Neuronal stem cell (in vitro differentiated cells): ENCODE data around the gene SCIN.
"Not testable (repeated sequence)": the region's sequence is repeated elsewhere in the genome, so short reads cannot be mapped to it uniquely, and the experiment has no call there.

ENCODE experiments used
- DNase-seq: peaks from one replicate; pipeline ENCODE4 v3.0.0-alpha.2; 2013; ENCODE audit warnings: low spot score
- H2AFZ ChIP-seq: one replicate; pipeline ENCODE4 v1.6.1; 2013; ENCODE audit warnings: mild to moderate bottlenecking, low read length, inconsistent platforms
- H2AK5ac ChIP-seq: 2 replicates; pipeline ENCODE4 v1.6.1; 2013; ENCODE audit warnings: low read depth, mild to moderate bottlenecking, inconsistent platforms, low read length, moderate library complexity, mixed read lengths
- H2BK120ac ChIP-seq: 2 replicates; pipeline ENCODE4 v1.6.1; 2013; ENCODE audit warnings: low read depth, mild to moderate bottlenecking, inconsistent platforms, low read length, moderate library complexity, mixed read lengths
- H2BK12ac ChIP-seq: one replicate; pipeline ENCODE4 v1.6.1; 2013; ENCODE audit warnings: low read length, inconsistent platforms
- H2BK15ac ChIP-seq: 2 replicates; pipeline ENCODE4 v1.6.1; 2013; ENCODE audit warnings: mild to moderate bottlenecking, low read length, inconsistent platforms, mixed read lengths
- H2BK5ac ChIP-seq: one replicate; pipeline ENCODE4 v1.6.1; 2013; ENCODE audit warnings: inconsistent platforms, mild to moderate bottlenecking, low read length, moderate library complexity
- H3K14ac ChIP-seq: one replicate; pipeline ENCODE4 v1.6.1; 2013; ENCODE audit warnings: low read length, inconsistent platforms
- H3K18ac ChIP-seq: 2 replicates; pipeline ENCODE4 v1.6.1; 2013; ENCODE audit warnings: low read length, inconsistent platforms
- H3K23ac ChIP-seq: 2 replicates; pipeline ENCODE4 v1.6.1; 2013; ENCODE audit warnings: low read depth, mild to moderate bottlenecking, mixed read lengths, low read length, inconsistent platforms; ENCODE audit not compliant: poor library complexity
- H3K27ac ChIP-seq: replicated peaks from 3 replicates; pipeline ENCODE4 v1.5.1; 2013; ENCODE audit warnings: low read length, inconsistent platforms
- H3K27me3 ChIP-seq, 3 experiments: 2 replicates each; pipeline ENCODE4 v1.6.1; 2013; ENCODE audit warnings: low read length in 3 of 3, mild to moderate bottlenecking in 2 of 3, inconsistent platforms in 1 of 3, low read depth in 1 of 3, mixed read lengths in 1 of 3, moderate library complexity in 1 of 3; ENCODE audit not compliant: control insufficient read depth in 3 of 3, insufficient read depth in 3 of 3
- H3K36me3 ChIP-seq, 2 donors: replicated peaks in 1 of 2; 2 replicates each; pipeline ENCODE4 v1.6.1; 2013; ENCODE audit warnings: low read length in 2 of 2; ENCODE audit not compliant: control insufficient read depth in 2 of 2, insufficient read depth in 2 of 2
- H3K4ac ChIP-seq: 2 replicates; pipeline ENCODE4 v1.6.1; 2013; ENCODE audit warnings: inconsistent platforms, mild to moderate bottlenecking, low read length, moderate library complexity
- H3K4me1 ChIP-seq, 2 donors: 1 replicate in 1 of 2; 2 replicates in 1 of 2; pipeline ENCODE4 v1.6.1; 2013; ENCODE audit warnings: low read length in 2 of 2, low read depth in 1 of 2; ENCODE audit not compliant: control insufficient read depth in 2 of 2, insufficient read depth in 1 of 2
- H3K4me2 ChIP-seq: one replicate; pipeline ENCODE4 v1.6.1; 2013; ENCODE audit warnings: mild to moderate bottlenecking, low read length, inconsistent platforms; ENCODE audit not compliant: insufficient read depth, poor library complexity, severe bottlenecking
- H3K4me3 ChIP-seq, 2 donors: 2 replicates each; pipeline ENCODE4 v1.5.1; 2013; ENCODE audit warnings: low read length in 2 of 2, mild to moderate bottlenecking in 2 of 2, inconsistent platforms in 1 of 2, moderate library complexity in 1 of 2
- H3K79me1 ChIP-seq: one replicate; pipeline ENCODE4 v1.6.1; 2013; ENCODE audit warnings: low read depth, mild to moderate bottlenecking, inconsistent platforms, low read length, moderate library complexity
- H3K9ac ChIP-seq: one replicate; pipeline ENCODE4 v1.6.1; 2013; ENCODE audit warnings: mild to moderate bottlenecking, low read depth, low read length, inconsistent platforms; ENCODE audit not compliant: poor library complexity
- H3K9me3 ChIP-seq, 2 donors: replicated peaks in 1 of 2; 2 replicates each; pipeline versions ENCODE3 to v1.6.1; 2013; ENCODE audit warnings: low read length in 2 of 2, mild to moderate bottlenecking in 2 of 2, inconsistent platforms in 1 of 2, low read depth in 1 of 2, mixed read lengths in 1 of 2, moderate library complexity in 1 of 2; ENCODE audit not compliant: control insufficient read depth in 2 of 2, insufficient read depth in 1 of 2
- H4K8ac ChIP-seq: one replicate; pipeline ENCODE4 v1.6.1; 2013; ENCODE audit warnings: low read depth, mild to moderate bottlenecking, inconsistent platforms, low read length, moderate library complexity
- H4K91ac ChIP-seq: one replicate; pipeline ENCODE4 v1.6.1; 2013; ENCODE audit warnings: low read length, low read depth, mild to moderate bottlenecking, inconsistent platforms; ENCODE audit not compliant: poor library complexity
- WGBS, 2 donors: extraction: QIAGEN DNeasy Blood & Tissue Kit; methylation state at CpG; one replicate each; pipeline ENCODE4 v1.1.7; 2013; ENCODE audit warnings: missing lambda C conversion rate in 2 of 2, mixed read lengths in 1 of 2; ENCODE audit not compliant: insufficient read length in 2 of 2, insufficient replicate concordance in 1 of 2; ENCODE audit errors: extremely low coverage in 2 of 2; 5-methylcytosine and 5-hydroxymethylcytosine counted together

SCIN gene

GRCh38 chr7:12555695-12556094 is 14.8 kb upstream of the SCIN start:
- not testable (repeated sequence) for H4K91ac ChIP-seq, H3K27me3 ChIP-seq, H3K36me3 ChIP-seq, H2BK15ac ChIP-seq, H3K4ac ChIP-seq, H2BK12ac ChIP-seq, H3K4me3 ChIP-seq, H3K9me3 ChIP-seq, H3K18ac ChIP-seq, H3K9ac ChIP-seq, H3K4me1 ChIP-seq, H2AK5ac ChIP-seq, H4K8ac ChIP-seq, H3K14ac ChIP-seq, H2AFZ ChIP-seq, H3K23ac ChIP-seq, H3K79me1 ChIP-seq, H2BK5ac ChIP-seq, H2BK120ac ChIP-seq, H3K27ac ChIP-seq, DNase-seq, H3K4me2 ChIP-seq
- no CpG with 5 or more reads among the region's 6 CpGs for WGBS, 2 donors

DNA sequence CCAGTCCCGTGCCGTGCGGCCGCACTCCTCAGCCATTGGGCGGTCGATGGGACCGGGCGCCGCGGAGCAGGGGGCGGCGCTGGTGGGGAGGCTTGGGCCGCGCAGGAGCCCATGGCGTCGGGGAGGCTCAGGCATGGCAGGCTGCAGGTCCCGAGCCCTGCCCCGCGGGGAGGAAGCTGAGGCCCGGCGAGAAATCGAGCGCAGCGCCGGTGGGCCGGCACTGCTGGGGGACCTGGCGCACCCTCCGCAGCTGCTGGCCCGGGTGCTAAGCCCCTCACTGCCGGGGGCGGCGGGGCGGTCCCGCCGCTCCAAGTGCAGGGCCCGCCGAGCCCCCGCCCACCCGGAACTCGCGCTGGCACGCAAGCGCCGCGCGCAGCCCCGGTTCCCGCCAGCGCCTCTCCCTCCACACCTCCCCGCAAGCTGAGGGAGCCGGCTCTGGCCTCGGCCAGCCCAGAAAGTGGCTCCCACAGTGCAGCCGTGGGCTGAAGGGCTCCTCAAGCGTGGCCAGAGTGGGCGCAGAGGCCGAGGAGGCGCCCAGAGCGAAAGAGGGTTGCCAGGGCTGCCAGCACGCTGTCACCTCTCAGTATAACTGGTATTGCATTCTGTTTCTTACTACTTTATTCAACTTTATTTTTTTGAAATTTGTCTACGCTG is 14.3 kb upstream of the SCIN start:
- not testable (repeated sequence) for H3K27ac ChIP-seq, H3K9ac ChIP-seq, H2AK5ac ChIP-seq, H2BK15ac ChIP-seq, H3K23ac ChIP-seq, H4K8ac ChIP-seq, H3K14ac ChIP-seq, H4K91ac ChIP-seq, H2AFZ ChIP-seq, H3K27me3 ChIP-seq, H2BK12ac ChIP-seq, DNase-seq, H3K9me3 ChIP-seq, H3K36me3 ChIP-seq, H3K4ac ChIP-seq, H3K79me1 ChIP-seq, H3K4me3 ChIP-seq, H2BK5ac ChIP-seq, H3K4me2 ChIP-seq, H2BK120ac ChIP-seq, H3K4me1 ChIP-seq, H3K18ac ChIP-seq
- no CpG with 5 or more reads among the region's 60 CpGs for WGBS, 2 donors

- peaks cover 3 to 5% of the 10 kb centered on the region in 2 donors for H3K9me3 ChIP-seq
- H3K4me1 ChIP-seq, result no peaks in the 10 kb centered on the region
- no peak overlapping the region for H2BK5ac ChIP-seq
- no CpG with 5 or more reads among the region's 7 CpGs for WGBS, 2 donors
- no peaks in the 10 kb centered on the region for H3K27me3 ChIP-seq
- no peak overlapping the region for H3K4me2 ChIP-seq
- H3K4ac ChIP-seq, result no peak overlapping the region
- DNase-seq, result no peak
- no peak overlapping the region for H3K23ac ChIP-seq
- H3K27ac ChIP-seq, result no peak overlapping the region
- no peak overlapping the region for H3K9ac ChIP-seq
- H3K4me3 ChIP-seq, result no peak overlapping the region
- no peak overlapping the region for H2BK15ac ChIP-seq
- H3K18ac ChIP-seq, result no peak overlapping the region
- H2BK12ac ChIP-seq, result no peak overlapping the region
- no peaks in the 10 kb centered on the region for H3K36me3 ChIP-seq
- no peak overlapping the region for H2AK5ac ChIP-seq
- no peak overlapping the region for H2BK120ac ChIP-seq
- H2AFZ ChIP-seq, result peak overlapping the region; percentile 83
- no peaks in the 10 kb centered on the region for H3K79me1 ChIP-seq
- no peak overlapping the region for H4K8ac ChIP-seq
- no peak overlapping the region for H4K91ac ChIP-seq
- H3K14ac ChIP-seq, result no peak overlapping the region
These were observed 13.2 kb upstream of the SCIN start for GRCh38 chr7:12557282-12557681.

GRCh38 chr7:12564996-12565764 is 5.3 kb upstream of the SCIN start:
- Histone ChIP-seq H3K4me3 (no peak overlapping the region), H3K4ac (no peak overlapping the region), H3K4me1 (no peaks in the 10 kb centered on the region), H4K91ac (no peak overlapping the region), H2BK5ac (no peak overlapping the region), H3K4me2 (no peak overlapping the region), H3K27me3 (peaks cover 0 to 27% (median 8%) of the 10 kb centered on the region in 3 experiments), H2BK15ac (no peak overlapping the region), H3K23ac (no peak overlapping the region), H3K9ac (no peak overlapping the region), H3K36me3 (no peaks in the 10 kb centered on the region), H3K27ac (no peak overlapping the region), H4K8ac (no peak overlapping the region), H3K14ac (no peak overlapping the region), H3K9me3 (no peaks in the 10 kb centered on the region), H2AK5ac (no peak overlapping the region), H3K18ac (no peak overlapping the region), H3K79me1 (no peaks in the 10 kb centered on the region), H2BK12ac (no peak overlapping the region), H2AFZ (no peak overlapping the region), H2BK120ac (no peak overlapping the region)
- no peak for DNase-seq
- WGBS, 2 donors, result no CpG with 5 or more reads among the region's 4 CpGs
